ENCODE results near the gene ADD1.

ADD1 gene

DNA sequence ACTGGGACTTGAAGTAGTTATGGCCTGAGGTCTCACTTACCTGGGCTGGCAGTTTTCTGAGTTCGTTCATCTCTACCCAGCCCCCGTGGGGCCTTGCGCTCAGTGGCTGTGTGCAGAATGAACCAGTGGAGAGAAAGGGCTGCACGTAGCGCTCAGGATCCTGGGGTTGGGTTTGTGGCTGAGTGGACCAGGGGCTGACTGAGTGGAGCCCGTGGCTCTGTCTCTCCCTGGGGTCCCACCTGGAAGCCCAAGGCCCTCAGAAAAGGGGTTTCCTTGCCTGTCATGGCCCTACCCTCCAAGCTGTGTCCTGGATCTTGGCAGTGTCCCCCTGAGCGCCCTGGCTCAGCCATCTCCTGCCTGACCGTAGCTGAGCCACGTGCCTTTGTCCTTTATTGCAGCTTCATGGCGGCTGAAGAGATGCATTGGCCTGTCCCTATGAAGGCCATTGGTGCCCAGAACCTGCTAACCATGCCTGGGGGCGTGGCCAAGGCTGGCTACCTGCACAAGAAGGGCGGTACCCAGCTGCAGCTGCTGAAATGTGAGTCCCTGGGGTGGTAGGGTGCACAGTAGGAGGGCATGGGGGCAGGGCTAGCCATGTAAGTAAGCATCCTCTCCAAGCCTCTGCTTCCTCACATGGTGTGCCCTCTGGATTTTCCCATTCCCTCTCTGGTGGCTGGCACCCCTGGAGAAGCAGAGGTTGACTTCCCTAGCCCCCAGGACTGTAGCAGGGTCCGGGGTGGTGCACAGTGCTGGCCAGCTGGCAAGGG lies 23.2 kb upstream of the ADD1 start:
- Histone ChIP-seq H3K9me3 (ENCODE audit: severe bottlenecking) (peaks cover 6% of the 10 kb centered on the region), H3K36me3 (peaks cover 57% of the 10 kb centered on the region), H3K27me3 (ENCODE audit: insufficient read depth, low read depth, severe bottlenecking) (no peaks in the 10 kb centered on the region), H3K4me3 (ENCODE audit: low read depth, low read length) (no peak overlapping the region), H3K27ac (no peak overlapping the region)
- no peak for DNase-seq
- TF ChIP-seq, protein P1, sequence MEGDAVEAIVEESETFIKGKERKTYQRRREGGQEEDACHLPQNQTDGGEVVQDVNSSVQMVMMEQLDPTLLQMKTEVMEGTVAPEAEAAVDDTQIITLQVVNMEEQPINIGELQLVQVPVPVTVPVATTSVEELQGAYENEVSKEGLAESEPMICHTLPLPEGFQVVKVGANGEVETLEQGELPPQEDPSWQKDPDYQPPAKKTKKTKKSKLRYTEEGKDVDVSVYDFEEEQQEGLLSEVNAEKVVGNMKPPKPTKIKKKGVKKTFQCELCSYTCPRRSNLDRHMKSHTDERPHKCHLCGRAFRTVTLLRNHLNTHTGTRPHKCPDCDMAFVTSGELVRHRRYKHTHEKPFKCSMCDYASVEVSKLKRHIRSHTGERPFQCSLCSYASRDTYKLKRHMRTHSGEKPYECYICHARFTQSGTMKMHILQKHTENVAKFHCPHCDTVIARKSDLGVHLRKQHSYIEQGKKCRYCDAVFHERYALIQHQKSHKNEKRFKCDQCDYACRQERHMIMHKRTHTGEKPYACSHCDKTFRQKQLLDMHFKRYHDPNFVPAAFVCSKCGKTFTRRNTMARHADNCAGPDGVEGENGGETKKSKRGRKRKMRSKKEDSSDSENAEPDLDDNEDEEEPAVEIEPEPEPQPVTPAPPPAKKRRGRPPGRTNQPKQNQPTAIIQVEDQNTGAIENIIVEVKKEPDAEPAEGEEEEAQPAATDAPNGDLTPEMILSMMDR (IDR thresholded peaks at IDR 0.05; ENCODE audit: low read depth, low read length), result no peak

DNA sequence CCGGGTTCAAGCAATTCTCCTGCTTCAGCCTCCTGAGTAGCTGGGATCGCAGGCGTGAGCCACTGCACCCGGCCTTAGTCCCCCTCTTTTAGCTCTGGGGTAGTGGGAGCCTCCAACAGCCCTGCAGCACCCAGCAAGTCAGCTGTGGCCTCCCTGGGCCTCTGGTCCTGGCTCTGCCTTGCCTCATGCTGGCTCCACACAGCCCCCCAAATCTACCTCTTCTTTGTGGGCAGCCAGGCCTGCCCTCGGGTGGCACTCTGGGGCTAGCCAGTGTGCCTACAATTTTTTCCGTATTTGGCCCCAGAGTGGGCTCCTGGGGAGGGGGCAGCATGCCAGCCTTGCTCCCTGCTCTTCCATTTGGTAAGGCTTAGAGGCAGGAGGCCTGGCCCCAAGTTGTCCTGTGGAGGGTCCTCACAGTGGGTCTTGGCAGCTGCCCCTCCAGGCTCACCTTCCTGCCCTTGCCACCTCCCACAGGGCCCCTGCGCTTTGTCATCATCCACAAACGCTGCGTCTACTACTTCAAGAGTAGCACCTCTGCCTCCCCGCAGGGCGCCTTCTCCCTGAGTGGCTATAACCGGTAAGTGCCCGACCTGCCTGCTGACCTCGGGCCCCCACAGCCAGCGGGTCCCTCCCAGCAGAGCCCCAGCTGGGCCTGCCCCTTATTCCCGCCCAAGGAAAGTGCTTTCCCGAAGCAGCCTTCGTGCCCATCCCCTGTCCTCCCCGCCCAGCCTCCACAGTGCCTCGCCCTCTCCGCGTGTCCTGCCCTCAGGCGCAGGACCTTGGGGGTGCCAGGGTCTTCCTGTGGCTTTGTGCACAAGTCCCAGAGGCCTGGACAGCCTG lies 21.0 kb upstream of the ADD1 start:
- no peak overlapping the region for H3K27ac ChIP-seq
- no peak overlapping the region for H3K4me3 ChIP-seq (ENCODE audit: low read depth, low read length)
- H3K36me3 ChIP-seq, result peaks cover 73% of the 10 kb centered on the region
- no peaks in the 10 kb centered on the region for H3K9me3 ChIP-seq (ENCODE audit: severe bottlenecking)
- DNase-seq, result no peak
- TF ChIP-seq, protein P1 (IDR thresholded peaks at IDR 0.05; ENCODE audit: low read depth, low read length), result no peak
- no peaks in the 10 kb centered on the region for H3K27me3 ChIP-seq (ENCODE audit: insufficient read depth, low read depth, severe bottlenecking)

- Histone ChIP-seq H3K27me3 (ENCODE audit: insufficient read depth, low read depth, severe bottlenecking) (no peaks in the 10 kb centered on the region), H3K36me3 (peaks cover 79% of the 10 kb centered on the region), H3K27ac (no peak overlapping the region), H3K9me3 (ENCODE audit: severe bottlenecking) (no peaks in the 10 kb centered on the region), H3K4me3 (ENCODE audit: low read depth, low read length) (no peak overlapping the region)
- TF ChIP-seq, protein P1 (IDR thresholded peaks at IDR 0.05; ENCODE audit: low read depth, low read length), result no peak
- DNase-seq, result no peak
These were observed 20.4 kb upstream of the ADD1 start for GRCh38 chr4:2823301-2823670.

- Histone ChIP-seq H3K36me3 (peaks cover 84% of the 10 kb centered on the region), H3K9me3 (ENCODE audit: severe bottlenecking) (no peaks in the 10 kb centered on the region), H3K27ac (no peak overlapping the region), H3K4me3 (ENCODE audit: low read depth, low read length) (no peak overlapping the region), H3K27me3 (ENCODE audit: insufficient read depth, low read depth, severe bottlenecking) (no peaks in the 10 kb centered on the region)
- TF ChIP-seq, protein P1 (IDR thresholded peaks at IDR 0.05; ENCODE audit: low read depth, low read length), result no peak
- no peak for DNase-seq
These were observed 19.8 kb upstream of the ADD1 start for GRCh38 chr4:2823671-2824328.

DNA sequence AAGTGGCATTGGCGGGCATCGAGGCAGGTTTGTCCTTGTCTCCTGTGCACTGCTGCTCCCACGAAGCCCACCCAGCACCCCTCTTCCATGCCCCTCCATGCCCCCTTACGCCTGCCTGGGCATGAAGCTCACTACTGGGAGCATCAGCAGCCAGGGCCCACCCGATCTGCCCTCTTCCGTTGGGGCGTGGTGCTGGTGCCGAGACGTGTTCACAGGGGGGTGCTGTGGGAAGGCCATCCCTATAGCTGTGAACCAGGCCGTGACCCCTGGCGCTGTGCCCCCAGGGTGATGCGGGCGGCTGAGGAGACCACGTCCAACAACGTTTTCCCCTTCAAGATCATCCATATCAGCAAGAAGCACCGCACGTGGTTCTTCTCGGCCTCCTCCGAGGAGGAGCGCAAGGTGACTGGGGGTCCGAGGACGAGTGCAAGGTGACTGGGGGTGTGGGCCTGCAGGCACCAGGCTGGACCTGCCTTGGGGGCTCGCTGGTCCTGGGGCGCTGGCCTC lies 19.3 kb upstream of the ADD1 start:
- DNase-seq, result no peak
- TF ChIP-seq, protein P1 (IDR thresholded peaks at IDR 0.05; ENCODE audit: low read depth, low read length), result no peak
- Histone ChIP-seq H3K9me3 (ENCODE audit: severe bottlenecking) (no peaks in the 10 kb centered on the region), H3K27ac (no peak overlapping the region), H3K36me3 (peaks cover 87% of the 10 kb centered on the region), H3K27me3 (ENCODE audit: insufficient read depth, low read depth, severe bottlenecking) (no peaks in the 10 kb centered on the region), H3K4me3 (ENCODE audit: low read depth, low read length) (no peak overlapping the region)
